CD4-positive, alpha-beta T cell treated with Interleukin-1 beta for 1 hour (primary cell): ENCODE results near the gene ACP6.

Experiments
- DNase-seq, 2 donors: peaks; one replicate each; pipeline ENCODE4 v3.0.0-alpha.2; 2020 to 2022

ACP6 gene

GRCh38 chr1:147648933-147649332 lies 21.4 kb downstream of the ACP6 start:
- DNase-seq, result peak in 1 of 2 donors; percentile 21

DNA sequence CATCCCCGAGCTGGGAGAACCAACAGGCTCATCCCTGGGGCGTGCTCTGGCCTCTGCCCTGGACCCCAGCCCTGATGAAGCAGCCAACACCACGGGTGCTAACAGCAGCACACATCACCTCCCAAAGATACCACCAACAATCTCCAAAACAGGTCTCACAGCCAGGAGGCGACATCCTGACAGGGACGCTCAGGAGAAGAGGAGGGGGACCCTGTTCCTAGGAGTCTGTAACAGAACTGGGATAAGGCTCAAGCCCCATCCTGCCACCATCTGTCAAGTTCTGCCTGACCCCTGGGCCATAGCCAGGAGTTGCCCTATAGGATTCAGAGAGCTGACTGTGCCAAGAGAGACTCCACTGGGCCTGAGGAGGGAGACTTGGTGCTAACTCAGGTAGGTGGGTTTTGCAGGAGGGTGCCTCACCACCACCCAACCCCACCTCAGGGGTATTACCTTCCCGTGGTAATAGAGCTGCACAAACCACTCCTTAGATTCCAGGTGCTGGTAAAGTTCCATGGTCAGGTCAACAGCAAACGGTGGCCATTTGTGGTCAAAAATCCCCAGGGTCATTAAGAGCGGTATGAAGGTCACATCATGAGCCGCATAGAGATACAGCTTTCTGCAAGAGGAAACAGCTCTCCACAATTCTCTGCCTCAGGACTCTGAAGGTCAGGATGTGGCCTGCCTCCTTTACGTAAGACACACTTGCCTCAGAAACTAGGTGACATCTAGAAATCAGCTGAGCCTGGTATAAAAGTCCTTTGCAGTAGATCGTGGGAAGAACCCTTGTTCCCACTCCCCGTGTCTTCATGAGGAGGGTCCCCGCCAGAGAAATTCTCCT lies 22.3 kb downstream of the ACP6 start:
- peak; percentile 17 to 47 for DNase-seq

- no peak for DNase-seq
Measured at GRCh38 chr1:147643974-147644373, 26.4 kb downstream of the ACP6 start.

DNA sequence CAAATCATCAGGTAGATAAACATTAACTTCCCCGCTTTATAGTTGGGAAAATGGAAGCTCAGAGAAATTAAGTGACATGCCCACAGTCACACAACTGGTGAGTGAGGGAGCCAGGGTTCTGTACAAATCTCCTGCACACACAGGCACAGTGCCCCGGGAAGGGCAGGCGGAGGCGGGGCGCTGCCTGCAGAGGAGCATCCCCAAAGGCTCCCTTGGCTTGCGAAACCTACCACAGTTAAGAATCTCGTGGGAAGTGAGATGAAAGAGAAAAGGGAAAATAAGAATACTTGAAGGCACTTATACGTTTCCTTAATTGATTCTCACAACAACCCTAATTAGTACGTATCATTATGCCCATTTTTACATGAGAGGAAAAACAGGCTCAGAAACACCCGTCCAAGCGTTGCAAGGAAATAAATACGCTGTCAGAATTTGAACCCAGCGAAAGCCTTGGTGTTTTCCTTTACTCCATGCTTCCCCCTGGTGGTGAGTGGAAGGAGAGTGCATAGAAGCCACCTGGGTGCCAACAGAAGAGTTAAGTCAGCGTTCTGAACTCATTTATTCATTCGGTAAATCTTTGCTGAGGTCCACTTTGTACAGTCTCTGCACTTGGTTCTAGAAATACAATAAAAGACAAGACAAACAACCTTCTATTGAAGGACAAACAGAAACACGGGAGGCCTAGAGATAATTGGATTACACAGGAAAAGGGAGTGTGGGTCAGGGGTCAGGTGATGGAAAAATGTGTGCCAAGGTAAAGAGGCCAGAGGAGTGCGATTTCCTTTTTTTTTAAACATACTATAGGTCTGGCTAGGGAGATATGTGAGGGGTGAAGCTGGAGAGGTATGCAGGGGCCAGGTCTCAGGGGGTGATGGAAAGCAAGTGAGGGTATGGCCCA lies 28.4 kb downstream of the ACP6 start:
- peak; percentile 40 to 72 for DNase-seq

- DNase-seq, result no peak
Measured at GRCh38 chr1:147641291-147641690, 29.0 kb downstream of the ACP6 start.

DNA sequence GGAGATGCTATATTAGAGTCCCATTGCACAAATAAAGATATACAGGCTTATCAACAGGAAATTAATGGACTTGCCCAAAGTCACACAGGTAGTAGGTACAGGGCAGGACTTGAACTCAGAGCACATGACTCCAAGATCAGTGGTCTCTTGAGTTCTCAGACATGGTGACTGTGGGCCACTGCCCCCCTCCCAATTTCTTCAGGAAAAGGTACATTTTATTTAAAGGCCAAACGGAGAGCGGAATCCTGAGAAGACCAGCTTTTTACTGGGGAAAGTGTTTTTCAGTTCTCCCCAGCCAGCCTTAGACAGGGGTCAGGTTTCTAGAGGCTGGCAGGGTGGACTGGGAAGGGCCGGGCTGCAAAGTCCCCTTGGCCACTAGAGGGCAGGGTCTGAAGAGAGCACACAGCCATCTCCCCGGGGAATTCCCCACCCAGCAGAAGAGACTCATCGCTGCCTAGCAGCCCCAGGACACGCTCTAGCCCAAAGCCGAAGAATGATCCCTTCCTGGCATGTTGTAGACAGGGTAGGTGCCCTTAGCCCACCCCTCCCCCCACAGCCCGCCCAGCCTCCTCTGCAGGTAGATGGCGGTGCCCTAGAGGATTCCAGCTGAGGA lies 29.7 kb downstream of the ACP6 start:
- DNase-seq, result peak; percentile 81

DNA sequence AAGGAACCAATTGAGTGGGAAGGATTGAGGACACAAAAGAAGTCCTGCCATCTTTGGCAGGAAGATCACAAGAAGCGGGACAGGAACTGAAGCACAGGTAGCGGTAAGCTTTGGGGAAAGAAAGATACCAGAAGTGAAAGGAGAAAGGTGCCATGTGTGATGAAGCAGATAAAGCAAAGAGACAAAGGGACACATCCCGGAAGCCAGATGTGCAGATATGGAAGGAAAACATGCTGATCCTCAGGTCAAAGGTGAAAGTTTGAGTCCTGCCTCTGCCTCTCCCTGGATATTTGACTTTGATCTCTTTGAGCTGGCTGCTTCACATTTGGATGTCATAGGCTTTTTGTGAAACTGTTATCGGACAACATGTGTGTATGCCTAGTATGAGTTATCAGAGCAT lies 34.0 kb downstream of the ACP6 start:
- no peak for DNase-seq

- no peak for DNase-seq
Measured at GRCh38 chr1:147635342-147635741, 35.0 kb downstream of the ACP6 start.

DNA sequence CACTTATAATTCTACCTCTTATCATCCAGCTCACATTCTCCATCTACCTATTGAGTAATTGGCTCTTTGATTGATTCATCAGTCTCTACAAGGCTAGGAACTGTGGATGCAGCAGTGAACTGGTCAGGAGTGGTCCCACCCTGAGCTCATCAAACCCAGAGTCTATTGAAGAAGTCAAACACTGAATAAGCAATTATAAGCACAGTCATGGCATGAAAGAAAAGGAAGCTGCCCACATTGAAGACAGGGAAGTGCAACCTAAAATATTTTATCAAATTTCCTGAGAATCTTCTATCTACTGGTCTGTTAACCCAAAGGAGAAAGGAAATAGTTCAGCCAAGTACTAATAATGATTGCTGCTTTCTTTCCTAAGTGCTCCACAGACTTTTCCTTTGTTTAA lies 35.7 kb downstream of the ACP6 start:
- no peak for DNase-seq

- no peak for DNase-seq
Measured at GRCh38 chr1:147633759-147634158, 36.6 kb downstream of the ACP6 start.

- no peak for DNase-seq
Measured at GRCh38 chr1:147631839-147632238, 38.5 kb downstream of the ACP6 start.

DNA sequence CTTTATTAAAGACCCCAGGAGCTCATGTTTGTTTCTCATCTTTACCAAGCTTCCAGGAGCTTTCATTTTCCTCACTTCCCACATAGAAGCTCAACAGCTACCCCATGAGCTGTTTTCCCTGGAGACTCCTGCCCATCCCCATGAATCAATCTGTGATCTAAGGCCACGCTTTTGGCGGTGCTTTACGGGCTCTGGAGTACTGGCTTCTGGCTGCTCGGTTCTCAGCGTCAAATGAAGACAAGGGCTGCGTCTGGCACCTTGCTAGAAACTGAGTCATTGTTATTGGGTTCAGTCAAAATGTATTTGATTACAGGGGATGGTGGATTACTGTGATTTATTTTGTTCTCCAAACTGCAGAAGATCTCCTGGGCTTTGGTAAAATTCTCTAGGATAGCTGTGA lies 39.9 kb downstream of the ACP6 start:
- DNase-seq, result no peak

- no peak for DNase-seq
Measured at GRCh38 chr1:147630022-147630421, 40.3 kb downstream of the ACP6 start.

DNA sequence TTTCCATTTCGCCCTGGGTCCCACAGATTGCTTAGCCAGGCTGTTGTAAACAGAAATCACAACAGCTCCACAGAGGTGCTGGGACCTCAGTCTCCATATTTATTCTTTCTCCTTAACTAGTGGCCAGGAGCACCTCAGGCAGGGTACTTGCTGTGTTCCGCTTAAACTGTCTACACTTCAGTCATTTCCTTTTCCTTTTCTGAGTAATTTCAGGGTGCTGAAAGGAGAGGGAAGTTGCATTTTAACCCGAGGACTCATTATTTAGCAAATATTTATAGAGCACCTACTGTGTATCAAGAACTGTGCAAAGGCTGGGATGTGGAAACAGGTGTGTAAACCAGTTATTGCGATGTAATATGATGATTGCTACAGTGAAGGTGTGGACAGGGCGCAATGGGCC lies 41.9 kb downstream of the ACP6 start:
- no peak for DNase-seq

- DNase-seq, result peak; percentile 49 to 64
Measured at GRCh38 chr1:147627435-147628110, 42.8 kb downstream of the ACP6 start.

GRCh38 chr1:147626739-147627138 lies 43.6 kb downstream of the ACP6 start:
- no peak for DNase-seq

DNA sequence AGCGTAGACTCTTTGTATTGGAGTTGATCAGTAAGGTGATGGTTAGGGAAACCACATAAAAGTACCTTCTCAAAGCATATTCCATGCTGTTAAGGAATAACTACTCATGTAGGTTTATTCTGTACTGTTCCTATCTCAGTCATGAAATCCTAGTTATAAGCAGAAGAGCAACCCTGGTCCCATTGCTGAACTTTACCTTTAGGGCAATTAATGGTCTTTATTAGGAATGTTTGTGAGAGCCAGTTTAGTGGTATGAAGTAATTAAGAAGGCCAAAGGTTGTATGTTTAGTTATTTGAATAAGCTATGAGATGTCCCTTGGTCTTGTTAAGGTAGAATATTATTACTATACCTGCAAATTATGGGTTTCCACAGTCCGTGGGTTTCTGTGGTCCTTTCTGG lies 44.0 kb downstream of the ACP6 start:
- no peak for DNase-seq

DNA sequence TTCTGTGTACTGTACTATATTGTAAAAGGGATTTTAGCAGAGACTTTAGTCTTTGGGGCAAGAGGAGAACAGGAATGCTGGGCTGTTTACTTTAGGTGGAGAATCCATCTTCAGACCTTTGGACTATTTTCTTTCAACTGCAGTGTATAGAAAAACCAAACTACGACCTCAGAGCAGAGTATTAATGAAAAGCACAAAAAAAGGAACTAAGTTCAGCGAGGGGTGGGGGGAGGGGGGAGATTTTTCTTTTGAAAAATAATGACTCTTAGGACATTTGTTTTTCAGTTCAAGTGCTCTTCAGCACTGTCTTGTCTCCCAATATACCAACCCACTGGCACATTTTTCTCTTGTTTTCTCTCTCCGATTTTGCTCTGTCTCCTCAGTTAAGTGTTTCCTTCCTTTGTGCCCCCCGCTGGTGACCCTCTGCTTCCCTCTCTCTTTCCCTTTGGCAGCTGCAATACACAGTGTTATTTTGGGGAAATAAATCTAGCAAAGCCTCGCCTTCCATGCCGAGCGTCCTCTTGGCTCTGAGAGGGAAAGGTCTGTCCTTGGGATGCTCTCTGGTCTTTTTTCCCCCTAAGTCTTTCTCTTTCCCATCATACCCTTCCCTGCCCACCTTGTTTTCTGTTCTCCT lies 44.8 kb downstream of the ACP6 start:
- no peak for DNase-seq

- no peak for DNase-seq
Measured at GRCh38 chr1:147624529-147624928, 45.8 kb downstream of the ACP6 start.

- DNase-seq, result no peak
Measured at GRCh38 chr1:147624011-147624410, 46.3 kb downstream of the ACP6 start.

- DNase-seq, result no peak
Measured at GRCh38 chr1:147622731-147623130, 47.6 kb downstream of the ACP6 start.

- no peak for DNase-seq
Measured at GRCh38 chr1:147620543-147620942, 49.8 kb downstream of the ACP6 start.
